H1 (cell line): ENCODE data around the gene VWA5A. TPM values are rescaled to one million over a fixed set of nuclear protein-coding genes. Genes with fewer than 3 reads are reported as not detected.

ENCODE experiments used
- CTCF ChIA-PET: fragments of 300-600 bp; sonication (Branson Sonifier 250); formaldehyde crosslinking; loops from one replicate; lab custom pipeline; 2021; ENCODE audit not compliant: partially characterized antibody; lab: Charles Lee
- POLR2A ChIA-PET: fragments of 300-600 bp; sonication (Branson Sonifier 250); formaldehyde crosslinking; loops from one replicate; lab custom pipeline; 2021; ENCODE audit warnings: inconsistent platforms; ENCODE audit not compliant: partially characterized antibody; lab: Charles Lee
- DNase-seq, 2 experiments: peaks; one replicate each; pipeline versions ENCODE4 v3.0.0 to v3.0.0-alpha.2; 2010 to 2022; ENCODE audit warnings: low spot score in 2 of 2, low read depth in 1 of 2, mixed read lengths in 1 of 2
- FAIRE-seq: peaks from 2 replicates; lab custom pipeline; 2011; peaks lifted over from hg19 to GRCh38; lab: Jason Lieb, UNC
- H2AFZ ChIP-seq: 2 replicates; pipeline ENCODE4 v1.8.1; 2012; ENCODE audit warnings: low read length, inconsistent platforms
- H2AK5ac ChIP-seq: 2 replicates; pipeline ENCODE4 v1.6.1; 2013; ENCODE audit warnings: low read depth, low read length
- H2BK120ac ChIP-seq: replicated peaks from 2 replicates; pipeline ENCODE3; 2013; ENCODE audit warnings: low read depth, low read length, inconsistent platforms
- H2BK12ac ChIP-seq: 2 replicates; pipeline ENCODE4 v1.6.1; 2013; ENCODE audit warnings: low read depth, low read length
- H2BK15ac ChIP-seq: 2 replicates; pipeline ENCODE4 v1.6.1; 2013; ENCODE audit warnings: low read length
- H2BK20ac ChIP-seq: 2 replicates; pipeline ENCODE4 v1.6.1; 2013; ENCODE audit warnings: low read length
- H2BK5ac ChIP-seq: 2 replicates; pipeline ENCODE4 v1.6.1; 2013; ENCODE audit warnings: low read depth, low read length
- H3K14ac ChIP-seq: 2 replicates; pipeline ENCODE4 v1.6.1; 2013; ENCODE audit warnings: inconsistent platforms; ENCODE audit not compliant: insufficient read length
- H3K18ac ChIP-seq: 2 replicates; pipeline ENCODE4 v1.6.1; 2013; ENCODE audit warnings: low read length; ENCODE audit errors: extremely low read depth
- H3K23ac ChIP-seq: 2 replicates; pipeline ENCODE4 v1.6.1; 2013; ENCODE audit warnings: inconsistent platforms; ENCODE audit not compliant: insufficient read length
- H3K23me2 ChIP-seq: 2 replicates; pipeline ENCODE4 v1.6.1; 2013; ENCODE audit warnings: low read depth, low read length
- H3K27ac ChIP-seq: 2 replicates; pipeline ENCODE4 v1.6.1; 2011; ENCODE audit warnings: low read depth, low read length, inconsistent platforms
- H3K27me3 ChIP-seq, 4 experiments: replicated peaks in 1 of 4; 1 replicate in 1 of 4; 2 replicates in 3 of 4; pipeline versions ENCODE4 v1.6.1 to v1.8.1; 2011 to 2013; ENCODE audit warnings: low read length in 3 of 4, mild to moderate bottlenecking in 3 of 4, inconsistent platforms in 2 of 4, mixed read lengths in 2 of 4, moderate library complexity in 1 of 4; ENCODE audit not compliant: control insufficient read depth in 3 of 4, insufficient read depth in 3 of 4; ENCODE audit errors: extremely low read depth in 1 of 4
- H3K36me3 ChIP-seq, 4 experiments: 2 replicates each; pipeline versions ENCODE4 v1.6.1 to v1.8.1; 2011 to 2013; ENCODE audit warnings: mild to moderate bottlenecking in 4 of 4, low read length in 3 of 4, moderate library complexity in 2 of 4, control low read depth in 1 of 4, inconsistent platforms in 1 of 4; ENCODE audit not compliant: insufficient read depth in 4 of 4, control insufficient read depth in 2 of 4
- H3K4ac ChIP-seq: replicated peaks from 2 replicates; pipeline ENCODE3; 2013; ENCODE audit warnings: low read length, low read depth, mixed read lengths, inconsistent platforms; ENCODE audit not compliant: insufficient read length
- H3K4me1 ChIP-seq, 4 experiments: replicated peaks in 1 of 4; 1 replicate in 1 of 4; 2 replicates in 3 of 4; pipeline versions ENCODE4 v1.6.1 to v1.8.1; 2011 to 2013; ENCODE audit warnings: low read length in 3 of 4, inconsistent platforms in 2 of 4, mixed read lengths in 1 of 4; ENCODE audit not compliant: insufficient read depth in 4 of 4, control insufficient read depth in 3 of 4
- H3K4me2 ChIP-seq, 2 experiments: 2 replicates each; pipeline versions ENCODE4 v1.6.1 to v1.8.1; 2011 to 2013; ENCODE audit warnings: low read depth in 2 of 2, low read length in 2 of 2, control low read depth in 1 of 2, inconsistent platforms in 1 of 2, mild to moderate bottlenecking in 1 of 2; ENCODE audit not compliant: insufficient read depth in 1 of 2
- H3K4me3 ChIP-seq, 4 experiments: fragments of 200-600, 300-600 bp in 1 of 4; sonication (generic), shearing (Covaris generic), sonication (Bioruptor Twin) in 1 of 4; 2 replicates each; pipeline versions ENCODE4 v1.5.1 to v1.8.1; 2011 to 2016; ENCODE audit warnings: low read length in 4 of 4, low read depth in 3 of 4, control low read depth in 2 of 4, inconsistent platforms in 2 of 4, mild to moderate bottlenecking in 2 of 4, mixed read lengths in 1 of 4, moderate library complexity in 1 of 4; ENCODE audit not compliant: insufficient read depth in 2 of 4; ENCODE audit errors: extremely low read depth in 1 of 4
- H3K56ac ChIP-seq: replicated peaks from 2 replicates; pipeline ENCODE3; 2013; ENCODE audit warnings: low read depth, mild to moderate bottlenecking, mixed read lengths, low read length, inconsistent platforms; ENCODE audit not compliant: insufficient read length
- H3K79me1 ChIP-seq: 2 replicates; pipeline ENCODE4 v1.6.1; 2013; ENCODE audit warnings: low read depth, low read length, control low read depth
- H3K79me2 ChIP-seq, 2 experiments: 2 replicates each; pipeline versions ENCODE4 v1.6.1 to v1.8.1; 2012 to 2013; ENCODE audit warnings: low read length in 2 of 2, mild to moderate bottlenecking in 2 of 2, inconsistent platforms in 1 of 2; ENCODE audit not compliant: insufficient read depth in 2 of 2, control insufficient read depth in 1 of 2
- H3K9ac ChIP-seq, 4 experiments: replicated peaks in 1 of 4; 1 replicate in 1 of 4; 2 replicates in 3 of 4; pipeline versions ENCODE4 v1.6.1 to v1.8.1; 2011 to 2013; ENCODE audit warnings: low read depth in 3 of 4, low read length in 3 of 4, control low read depth in 2 of 4, mild to moderate bottlenecking in 2 of 4, moderate library complexity in 2 of 4, inconsistent platforms in 1 of 4; ENCODE audit errors: extremely low read depth in 1 of 4
- H3K9me3 ChIP-seq, 2 experiments: 2 replicates each; pipeline versions ENCODE4 v1.6.1 to v1.8.1; 2012 to 2013; ENCODE audit warnings: mild to moderate bottlenecking in 2 of 2, moderate library complexity in 2 of 2, control low read depth in 1 of 2, inconsistent platforms in 1 of 2, low read depth in 1 of 2, low read length in 1 of 2, mixed read lengths in 1 of 2; ENCODE audit not compliant: insufficient read depth in 2 of 2
- H4K20me1 ChIP-seq, 2 experiments: replicated peaks in 1 of 2; 2 replicates each; pipeline versions ENCODE3 to v1.8.1; 2011 to 2013; ENCODE audit warnings: inconsistent platforms in 2 of 2, low read length in 2 of 2, mild to moderate bottlenecking in 1 of 2; ENCODE audit not compliant: insufficient read depth in 2 of 2, control insufficient read depth in 1 of 2
- H4K5ac ChIP-seq: 2 replicates; pipeline ENCODE4 v1.6.1; 2013; ENCODE audit warnings: low read length, low read depth, mixed read lengths, inconsistent platforms; ENCODE audit not compliant: insufficient read length
- H4K8ac ChIP-seq: 2 replicates; pipeline ENCODE4 v1.8.0; 2013; ENCODE audit warnings: mild to moderate bottlenecking, moderate library complexity, low read length, inconsistent platforms; ENCODE audit not compliant: insufficient read depth; ENCODE audit errors: extremely low read depth
- H4K91ac ChIP-seq: replicated peaks from 2 replicates; pipeline ENCODE3; 2013; ENCODE audit warnings: low read length, mixed read lengths, inconsistent platforms; ENCODE audit not compliant: insufficient read length
- CREB1 ChIP-seq: IDR thresholded peaks from 2 replicates; pipeline ENCODE4 v1.6.1; 2012; ENCODE audit warnings: inconsistent platforms
- KDM1A ChIP-seq: fragments of 200-600, 300-600 bp; sonication (generic); IDR thresholded peaks from 2 replicates; pipeline ENCODE4 v1.7.1; 2016; ENCODE audit warnings: mild to moderate bottlenecking, low read length, borderline replicate concordance
- SIX5 ChIP-seq: IDR thresholded peaks from 2 replicates; pipeline ENCODE4 v1.6.1; 2011; ENCODE audit warnings: mild to moderate bottlenecking, low read depth, low read length
- TAF1 ChIP-seq: IDR thresholded peaks from 2 replicates; pipeline ENCODE4 v1.6.1; 2011; ENCODE audit warnings: mild to moderate bottlenecking, low read depth, low read length
- WGBS, 2 experiments: shearing (Covaris generic) in 1 of 2; methylation state at CpG; one replicate each; pipeline versions ENCODE4 v1.1.6 to v1.1.7; 2013 to 2015; ENCODE audit warnings: low lambda C conversion rate in 2 of 2, mixed read lengths in 2 of 2, inconsistent platforms in 1 of 2, low coverage in 1 of 2, missing lambda C conversion rate in 1 of 2; ENCODE audit not compliant: insufficient replicate concordance in 2 of 2, insufficient coverage in 1 of 2, insufficient read length in 1 of 2; ENCODE audit errors: extremely low coverage in 1 of 2, missing lambda C conversion rate in 1 of 2; 5-methylcytosine and 5-hydroxymethylcytosine counted together
- polyA plus RNA-seq, 7 experiments: library from polyadenylated mRNA; depleted of rRNA in 3 of 7; stranded (reverse) in 5 of 7; unstranded in 2 of 7; fragments of >200 nt in 5 of 7; fragments of 200-250 nt in 2 of 7; gene quantifications; 1 replicate in 5 of 7; 2 replicates in 1 of 7; 4 replicates in 1 of 7; pipeline versions ENCODE4 v1.2.1 to v1.2.3, GENCODE V29; 2011 to 2013; ENCODE audit warnings: missing spikeins in 2 of 7, mixed read lengths in 2 of 7
- total RNA-seq: library from RNA; stranded (reverse); fragmentation: NEBNext Ultra II Directional; extraction: Animal tissue kit (Norgen Biotek cat#: 25700); gene quantifications from 2 replicates; pipeline ENCODE4 v1.2.1, GENCODE V29; 2021

Gene VWA5A
- total and polyA plus RNA-seq, 2 of the 8 experiments (the other 6 are each of a cell fraction or from before 2014, with no cell fraction given), result 12.5 to 20.4 TPM

GRCh38 chr11:124101737-124102136 is 13.5 kb upstream of the VWA5A start:
- DNase-seq, result no peak
- FAIRE-seq, result no peak
- Histone ChIP-seq H3K23me2 (no peaks in the 10 kb centered on the region), H3K27ac (no peak overlapping the region), H3K23ac (no peak overlapping the region), H2BK15ac (no peak overlapping the region), H4K91ac (no peak overlapping the region), H3K4ac (no peak overlapping the region), H3K79me2 (no peaks in the 10 kb centered on the region), H2AFZ (no peak overlapping the region), H2BK120ac (no peak overlapping the region), H3K9me3 (no peaks in the 10 kb centered on the region), H3K14ac (no peak overlapping the region), H2BK20ac (no peak overlapping the region), H4K5ac (no peak overlapping the region), H4K8ac (no peak overlapping the region), H2AK5ac (no peak overlapping the region), H3K27me3 (no peaks in the 10 kb centered on the region), H3K9ac (no peak overlapping the region), H4K20me1 (no peaks in the 10 kb centered on the region), H2BK5ac (no peak overlapping the region), H3K36me3 (no peaks in the 10 kb centered on the region), H3K4me3 (no peak overlapping the region), H3K56ac (no peak overlapping the region), H3K18ac (no peak overlapping the region), H3K79me1 (no peaks in the 10 kb centered on the region), H2BK12ac (no peak overlapping the region), H3K4me1 (no peaks in the 10 kb centered on the region), H3K4me2 (no peak overlapping the region)
- WGBS, 2 experiments, result 90% methylated on average over 1 of the region's 1 CpG; no CpG with 5 or more reads in 1 of the 2 experiments
- ChIA-PET POLR2A (no interaction called here), CTCF (no interaction called here)
- TF ChIP-seq TAF1 (no peak), SIX5 (no peak), CREB1 (no peak), KDM1A (no peak)
